K562 (cell line): Measurements from ENCODE around the gene PIEZO2. TPM values are rescaled to one million over a fixed set of nuclear protein-coding genes. Genes with fewer than 3 reads are reported as not detected.

Experiments used
- ATAC-seq: fragments of 200-7000 bp; cut with Tn5 transposase; 3 replicates; pipeline ENCODE4 v1.9.1; 2020; ENCODE audit warnings: moderate library complexity
- BruUV-seq: library from RNA; stranded (reverse); fragments of 400-500 nt; replicated peaks from 2 replicates; lab custom pipeline; 2021; lab: Mats Ljungman, UMichigan
- CTCF ChIA-PET: fragments of 300-600 bp; formaldehyde crosslinking; extraction: SDS; loops from one replicate; lab custom pipeline; 2021; ENCODE audit warnings: low intra/inter-chr PET ratio; lab: Yijun Ruan, JAX
- POLR2A ChIA-PET: fragments of 300-600, 350-650 bp; sonication (Branson Sonifier 250); formaldehyde crosslinking; extraction: SDS; loops from one replicate; lab custom pipeline; 2021; ENCODE audit warnings: antibody characterized with exemption, inconsistent platforms; lab: Yijun Ruan, JAX
- DNase-seq, 4 experiments: peaks; one replicate each; pipeline versions ENCODE4 v3.0.0 to v3.0.0-alpha.2; 2011 to 2018; ENCODE audit warnings: low spot score in 3 of 4, mixed read lengths in 3 of 4; ENCODE audit errors: extremely low read depth in 1 of 4
- FAIRE-seq: peaks from 2 replicates; lab custom pipeline; 2011; peaks lifted over from hg19 to GRCh38; lab: Jason Lieb, UNC
- H2AFZ ChIP-seq: 2 replicates; pipeline ENCODE4 v1.6.0; 2011; ENCODE audit warnings: low read depth, low read length, control low read depth, inconsistent platforms
- H3K27ac ChIP-seq: fragments of 200-600 bp; 3 replicates; pipeline ENCODE4 v1.8.0; 2011; ENCODE audit warnings: low read depth, mild to moderate bottlenecking, control low read depth, inconsistent platforms, low read length, moderate library complexity, mixed read lengths; ENCODE audit errors: extremely low read depth
- H3K27me3 ChIP-seq, 2 experiments: fragments of 300-600 bp in 1 of 2; 2 replicates in 1 of 2; 3 replicates in 1 of 2; pipeline versions ENCODE4 v1.6.0 to v1.8.0; 2011; ENCODE audit warnings: inconsistent platforms in 2 of 2, low read length in 2 of 2, mild to moderate bottlenecking in 1 of 2, mixed read lengths in 1 of 2, moderate library complexity in 1 of 2; ENCODE audit not compliant: control insufficient read depth in 2 of 2, insufficient read depth in 2 of 2
- H3K36me3 ChIP-seq: fragments of 300-600 bp; 3 replicates; pipeline ENCODE4 v1.8.0; 2011; ENCODE audit warnings: mild to moderate bottlenecking, low read length, inconsistent platforms; ENCODE audit not compliant: control insufficient read depth, insufficient read depth
- H3K4me1 ChIP-seq, 2 experiments: fragments of 200-600 bp in 1 of 2; replicated peaks in 1 of 2; 2 replicates in 1 of 2; 3 replicates in 1 of 2; pipeline versions ENCODE4 v1.5.1 to v1.8.0; 2011; ENCODE audit warnings: inconsistent platforms in 2 of 2, low read length in 2 of 2, mild to moderate bottlenecking in 1 of 2, mixed read lengths in 1 of 2, moderate library complexity in 1 of 2; ENCODE audit not compliant: control insufficient read depth in 2 of 2, insufficient read depth in 2 of 2
- H3K4me2 ChIP-seq: 2 replicates; pipeline ENCODE4 v1.6.1; 2011; ENCODE audit warnings: low read length, control low read depth, inconsistent platforms, mixed read lengths; ENCODE audit not compliant: insufficient read depth
- H3K4me3 ChIP-seq: fragments of 200-600 bp; sonication (generic), shearing (Covaris generic); 2 replicates; pipeline ENCODE4 v1.5.1; 2016; ENCODE audit warnings: control low read depth, inconsistent platforms
- H3K79me2 ChIP-seq: fragments of 200-600 bp; 3 replicates; pipeline ENCODE4 v1.8.0; 2011; ENCODE audit warnings: low read length, inconsistent platforms; ENCODE audit not compliant: control insufficient read depth, insufficient read depth
- H3K9ac ChIP-seq, 2 experiments: 2 replicates each; pipeline versions ENCODE4 v1.6.0 to v1.6.1; 2011; ENCODE audit warnings: low read depth in 2 of 2, low read length in 2 of 2, control low read depth in 1 of 2, inconsistent platforms in 1 of 2, mild to moderate bottlenecking in 1 of 2, mixed read lengths in 1 of 2; ENCODE audit not compliant: insufficient read depth in 1 of 2
- H3K9me1 ChIP-seq: one replicate; pipeline ENCODE4 v1.6.0; 2011; ENCODE audit warnings: inconsistent platforms, mild to moderate bottlenecking, low read length, moderate library complexity; ENCODE audit not compliant: control insufficient read depth, insufficient read depth
- H3K9me3 ChIP-seq: replicated peaks from 2 replicates; pipeline ENCODE4 v1.5.1; 2011; ENCODE audit warnings: low read depth, low read length, inconsistent platforms; ENCODE audit not compliant: control insufficient read depth, insufficient read depth
- H4K20me1 ChIP-seq: replicated peaks from 2 replicates; pipeline ENCODE4 v1.6.1; 2011; ENCODE audit warnings: low read length, inconsistent platforms, mixed read lengths; ENCODE audit not compliant: control insufficient read depth, insufficient read depth
- ARID1B ChIP-seq: fragments of 450-650 bp; IDR thresholded peaks from 2 replicates; pipeline ENCODE4 v1.6.1; 2016; ENCODE audit warnings: antibody characterized with exemption, mild to moderate bottlenecking, inconsistent platforms
- ATF3 ChIP-seq, 2 experiments: fragments of 450-650 bp in 1 of 2; sonication (generic) in 1 of 2; formaldehyde crosslinking in 1 of 2; IDR thresholded peaks in 1 of 2; conservative IDR thresholded peaks in 1 of 2; 2 replicates each; pipeline versions ENCODE4 v1.6.1 to v1.8.1; 2016 to 2023; ENCODE audit warnings: mild to moderate bottlenecking in 2 of 2, moderate library complexity in 2 of 2, inconsistent platforms in 1 of 2, missing genetic modification reagents in 1 of 2
- BHLHE40 ChIP-seq: IDR thresholded peaks from 2 replicates; pipeline ENCODE4 v1.6.1; 2011; ENCODE audit warnings: low read length, improper control_type of control experiment
- CBFA2T2 ChIP-seq: fragments of 450-650 bp; conservative IDR thresholded peaks from 2 replicates; pipeline ENCODE4 v1.6.1; 2017; ENCODE audit warnings: mild to moderate bottlenecking
- ERF ChIP-seq: fragments of 450-650 bp; formaldehyde crosslinking; IDR thresholded peaks from 2 replicates; pipeline ENCODE4 v1.4.0; 2020; ENCODE audit warnings: mild to moderate bottlenecking, mixed read lengths
- HCFC1 ChIP-seq: IDR thresholded peaks from 2 replicates; pipeline ENCODE4 v1.6.1; 2012; ENCODE audit warnings: low read depth, low read length, improper control_type of control experiment
- L3MBTL2 ChIP-seq: fragments of 450-650 bp; IDR thresholded peaks from 2 replicates; pipeline ENCODE4 v1.6.1; 2016; ENCODE audit warnings: mild to moderate bottlenecking, moderate library complexity
- MTA2 ChIP-seq: fragments of 450-650 bp; IDR thresholded peaks from 2 replicates; pipeline ENCODE4 v1.6.1; 2016; ENCODE audit warnings: low read depth
- MYBL2 ChIP-seq, 2 experiments: fragments of 450-650 bp in 1 of 2; sonication (generic) in 1 of 2; formaldehyde crosslinking in 1 of 2; IDR thresholded peaks; 2 replicates each; pipeline versions ENCODE4 v1.6.1 to v1.8.1; 2017 to 2022; ENCODE audit warnings: borderline replicate concordance in 1 of 2, inconsistent platforms in 1 of 2, low read depth in 1 of 2, mild to moderate bottlenecking in 1 of 2, missing genetic modification reagents in 1 of 2, moderate library complexity in 1 of 2
- RBM34 ChIP-seq: fragments of 200-400 bp; formaldehyde crosslinking; IDR thresholded peaks from 2 replicates; pipeline ENCODE4 v1.6.1; 2018; ENCODE audit warnings: low read length, borderline replicate concordance; ENCODE audit not compliant: insufficient read depth
- RUNX1 ChIP-seq: sonication (generic); IDR thresholded peaks from 2 replicates; pipeline ENCODE4 v1.6.1; 2016; ENCODE audit warnings: antibody characterized with exemption, low read depth
- SAFB ChIP-seq: fragments of 200-400 bp; formaldehyde crosslinking; IDR thresholded peaks from 2 replicates; pipeline ENCODE4 v1.6.1; 2017; ENCODE audit warnings: low read depth, low read length, borderline replicate concordance
- SREBF1 ChIP-seq: fragments of 150-350 bp; IDR thresholded peaks from 2 replicates; pipeline ENCODE4 v1.6.1; 2014; ENCODE audit warnings: antibody characterized with exemption, low read depth, low read length, borderline replicate concordance
- ZNF124 ChIP-seq: sonication (generic); formaldehyde crosslinking; IDR thresholded peaks from 2 replicates; pipeline ENCODE4 v1.8.1; 2022; ENCODE audit warnings: missing genetic modification reagents
- ZNF408 ChIP-seq: fragments of 250-450 bp; sonication (Bioruptor Pico); IDR thresholded peaks from 2 replicates; pipeline ENCODE4 v1.4.0; 2020; ENCODE audit warnings: low read depth, mild to moderate bottlenecking, moderate library complexity
- ZNF764 ChIP-seq: fragments of 250-450 bp; sonication (Bioruptor Pico); IDR thresholded peaks from 2 replicates; pipeline ENCODE4 v1.4.0; 2020; ENCODE audit warnings: low read depth, mild to moderate bottlenecking, moderate library complexity
- WGBS: fragments of 100-300 bp; shearing (Covaris generic); methylation state at CpG from one replicate; pipeline ENCODE4 v1.1.6; 2016; ENCODE audit warnings: low coverage, mixed read lengths; ENCODE audit not compliant: insufficient coverage; ENCODE audit errors: missing lambda C conversion rate; 5-methylcytosine and 5-hydroxymethylcytosine counted together
- in situ Hi-C: fragments of 300-500 bp; cut with MboI; formaldehyde crosslinking; loops from 4 replicates; pipeline ENCODE4 v1.15.0; 2018; ENCODE audit warnings: inconsistent platforms, mixed read lengths
- intact Hi-C: fragments of 100-400 bp; cut with micrococcal nuclease; formaldehyde crosslinking; loops from 2 replicates; pipeline ENCODE4 v1.14.2; 2022
- polyA plus RNA-seq, 8 experiments: library from polyadenylated mRNA; depleted of rRNA in 4 of 8; stranded (reverse) in 5 of 8; unstranded in 3 of 8; fragments of >200 nt; fragmentation: Nextera tagmentation in 2 of 8; fragmentation: Illumina TruSeq in 1 of 8; extraction: Ambion mirVana in 2 of 8; extraction: Trizol in 1 of 8; gene quantifications; 2 replicates each; pipeline versions ENCODE4 v1.2.1 to v1.2.3, GENCODE V29; 2011 to 2014; ENCODE audit warnings: inconsistent platforms in 1 of 8, missing spikeins in 1 of 8
- total RNA-seq, 7 experiments: library from RNA; depleted of rRNA in 6 of 7; stranded (reverse); fragments of >200 nt in 6 of 7; fragmentation: Illumina TruSeq in 2 of 7; extraction: Trizol in 2 of 7; gene quantifications; 2 replicates each; pipeline versions ENCODE4 v1.2.1 to v1.2.3, GENCODE V29; 2011 to 2021; ENCODE audit warnings: low replicate concordance in 1 of 7
- TF ChIP-seq, protein P1 (sequence below): fragments of 250-450 bp; sonication (Bioruptor Pico); IDR thresholded peaks from 2 replicates; pipeline ENCODE4 v1.5.0; 2021; ENCODE audit warnings: mild to moderate bottlenecking, borderline replicate concordance

The PIEZO2 gene
- total and polyA plus RNA-seq, 9 of the 15 experiments (the other 6 are each of a cell fraction or from before 2014, with no cell fraction given) = 0.54 to 4.1 (median 2.0) TPM

- no TSS peak for BruUV-seq
- intact Hi-C loops = no loop called here
- POLR2A ChIA-PET = interaction anchor here (0.7 kb wide), 1 partner anchor 20 kb away, joined by 4 read pairs; no protein-coding TSS in a partner anchor
- Histone ChIP-seq H3K4me2 (no peak overlapping the region), H3K4me3 (no peak overlapping the region), H2AFZ (no peak overlapping the region), H3K27me3 (no peaks in the 10 kb centered on the region), H3K27ac (no peak overlapping the region), H3K36me3 (no peaks in the 10 kb centered on the region), H3K79me2 (no peaks in the 10 kb centered on the region), H3K9ac (no peak overlapping the region), H3K4me1 (no peaks in the 10 kb centered on the region), H4K20me1 (no peaks in the 10 kb centered on the region), H3K9me3 (no peaks in the 10 kb centered on the region), H3K9me1 (no peaks in the 10 kb centered on the region)
- FAIRE-seq (no peak), DNase-seq (no peak), ATAC-seq (no peak)
- CTCF ChIA-PET = no interaction called here
- in situ Hi-C loops = no loop called here
- 0% methylated on average over 1 of the region's 1 CpG for WGBS
- TF ChIP-seq MYBL2 (IDR thresholded peaks at IDR 0.05; ENCODE audit: low read depth) = no peak
- TF ChIP-seq MYBL2 (CRISPR knock-in tag; IDR thresholded peaks at IDR 0.05; ENCODE audit: borderline replicate concordance) = no peak
- TF ChIP-seq ZNF124 (CRISPR knock-in tag) = no peak
- no peak for TF ChIP-seq ZNF764 (CRISPR knock-in tag)
- no peak for TF ChIP-seq ERF (CRISPR knock-in tag)
- no peak for TF ChIP-seq L3MBTL2
- no peak for TF ChIP-seq BHLHE40
- TF ChIP-seq MTA2 = no peak
- TF ChIP-seq ZNF408 (CRISPR knock-in tag) = no peak
- no peak for TF ChIP-seq SREBF1
- no peak for TF ChIP-seq ATF3 (IDR thresholded peaks at IDR 0.05)
- TF ChIP-seq ATF3 (CRISPR knock-in tag; conservative IDR thresholded peaks at IDR 0.05) = no peak
- no peak for TF ChIP-seq CBFA2T2
- TF ChIP-seq, protein P1, sequence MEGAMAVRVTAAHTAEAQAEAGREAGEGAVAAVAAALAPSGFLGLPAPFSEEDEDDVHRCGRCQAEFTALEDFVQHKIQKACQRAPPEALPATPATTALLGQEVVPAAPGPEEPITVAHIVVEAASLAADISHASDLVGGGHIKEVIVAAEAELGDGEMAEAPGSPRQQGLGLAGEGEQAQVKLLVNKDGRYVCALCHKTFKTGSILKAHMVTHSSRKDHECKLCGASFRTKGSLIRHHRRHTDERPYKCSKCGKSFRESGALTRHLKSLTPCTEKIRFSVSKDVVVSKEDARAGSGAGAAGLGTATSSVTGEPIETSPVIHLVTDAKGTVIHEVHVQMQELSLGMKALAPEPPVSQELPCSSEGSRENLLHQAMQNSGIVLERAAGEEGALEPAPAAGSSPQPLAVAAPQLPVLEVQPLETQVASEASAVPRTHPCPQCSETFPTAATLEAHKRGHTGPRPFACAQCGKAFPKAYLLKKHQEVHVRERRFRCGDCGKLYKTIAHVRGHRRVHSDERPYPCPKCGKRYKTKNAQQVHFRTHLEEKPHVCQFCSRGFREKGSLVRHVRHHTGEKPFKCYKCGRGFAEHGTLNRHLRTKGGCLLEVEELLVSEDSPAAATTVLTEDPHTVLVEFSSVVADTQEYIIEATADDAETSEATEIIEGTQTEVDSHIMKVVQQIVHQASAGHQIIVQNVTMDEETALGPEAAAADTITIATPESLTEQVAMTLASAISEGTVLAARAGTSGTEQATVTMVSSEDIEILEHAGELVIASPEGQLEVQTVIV (CRISPR knock-in tag) = no peak
- TF ChIP-seq SAFB = no peak
- TF ChIP-seq HCFC1 = no peak
- no peak for TF ChIP-seq RBM34
- TF ChIP-seq ARID1B = no peak
- TF ChIP-seq RUNX1 = no peak
Measured at GRCh38 chr18:11124054-11124453, 25.3 kb downstream of the PIEZO2 start.
